ENCODE data around the gene PIGV.
"Not testable (repeated sequence)": the region's sequence is repeated elsewhere in the genome, so short reads cannot be mapped to it uniquely, and the experiment has no call there.

PIGV gene

DNA sequence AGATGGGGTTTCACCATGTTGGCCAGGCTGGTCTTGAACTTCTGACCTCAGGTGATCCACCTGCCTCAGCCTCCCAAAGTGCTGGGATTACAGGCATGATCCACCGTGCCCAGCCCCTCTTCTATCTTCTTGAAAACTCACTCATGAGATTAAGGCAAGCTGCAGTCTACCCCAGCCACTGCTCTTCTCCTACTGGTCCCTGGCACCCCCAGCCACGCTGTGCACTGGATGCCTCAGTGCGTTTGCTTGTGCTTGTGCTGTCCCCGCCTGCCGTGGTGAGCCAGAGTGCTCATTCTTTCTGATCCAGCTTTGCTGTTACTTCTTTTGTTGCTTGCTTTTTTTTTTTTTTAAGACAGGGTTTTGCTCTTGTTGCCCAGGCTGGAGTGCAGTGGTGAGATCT is 49.9 kb downstream of the PIGV start:
- not testable (repeated sequence) for DNase-seq

DNA sequence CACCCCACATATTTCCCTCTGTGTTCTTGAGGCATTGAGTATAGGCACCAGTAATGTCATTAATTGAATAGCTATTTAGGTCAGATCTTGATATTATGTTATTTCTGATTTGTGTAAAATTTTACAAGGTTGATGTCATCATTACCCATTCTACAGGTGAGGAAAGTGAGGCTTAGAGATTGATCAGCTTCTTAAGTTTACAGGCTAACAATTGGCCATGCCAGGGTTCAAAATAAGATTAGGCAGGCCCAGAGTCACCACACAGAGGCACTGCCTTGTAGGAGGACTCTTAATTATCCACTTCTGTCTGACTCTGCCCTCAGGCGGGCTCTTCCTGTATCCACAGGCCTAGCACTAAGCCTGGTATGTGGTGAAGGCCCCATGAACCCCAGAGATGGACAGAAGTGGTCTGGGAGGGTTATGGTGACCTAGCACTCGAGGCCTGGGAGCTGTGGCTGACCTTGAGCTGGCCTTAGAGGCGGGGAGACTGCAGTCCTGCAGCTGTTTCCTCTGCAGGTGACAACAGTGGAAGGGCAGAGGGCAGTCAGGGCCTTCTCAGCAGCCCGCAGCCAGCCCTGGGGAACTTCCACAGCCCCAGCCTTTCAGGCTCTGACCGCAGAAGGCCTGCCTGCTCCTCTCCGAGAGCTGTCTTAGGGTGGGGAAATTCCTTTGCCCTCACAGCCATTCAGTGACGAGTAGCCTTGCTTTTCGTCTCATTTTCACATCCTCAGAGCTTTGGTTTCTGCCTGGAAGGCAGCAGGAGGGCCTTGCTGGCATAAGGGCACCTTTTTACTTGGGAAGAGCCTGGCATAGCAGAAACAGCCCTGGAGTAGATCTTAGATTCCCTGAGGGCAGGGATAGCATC is 51.0 kb downstream of the PIGV start:
- no peak for DNase-seq

DNA sequence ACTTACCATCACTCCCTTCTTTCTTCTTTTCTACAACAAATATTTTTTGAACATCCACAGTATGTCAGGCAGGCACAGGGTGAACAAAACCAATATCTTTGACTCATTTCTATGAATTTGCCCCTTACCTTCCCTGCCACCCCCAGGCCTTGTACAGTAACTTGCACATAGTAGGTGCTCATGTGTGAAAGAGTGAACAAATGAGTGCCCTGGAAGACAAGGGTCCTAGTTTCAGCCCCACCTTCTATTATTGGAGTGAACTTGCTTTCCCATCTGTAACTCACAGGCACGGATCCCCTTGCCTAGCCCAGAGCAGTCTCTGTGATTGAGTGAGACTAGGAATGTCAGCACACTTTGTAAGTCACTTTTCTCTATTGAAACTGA is 51.6 kb downstream of the PIGV start:
- no peak for DNase-seq

DNA sequence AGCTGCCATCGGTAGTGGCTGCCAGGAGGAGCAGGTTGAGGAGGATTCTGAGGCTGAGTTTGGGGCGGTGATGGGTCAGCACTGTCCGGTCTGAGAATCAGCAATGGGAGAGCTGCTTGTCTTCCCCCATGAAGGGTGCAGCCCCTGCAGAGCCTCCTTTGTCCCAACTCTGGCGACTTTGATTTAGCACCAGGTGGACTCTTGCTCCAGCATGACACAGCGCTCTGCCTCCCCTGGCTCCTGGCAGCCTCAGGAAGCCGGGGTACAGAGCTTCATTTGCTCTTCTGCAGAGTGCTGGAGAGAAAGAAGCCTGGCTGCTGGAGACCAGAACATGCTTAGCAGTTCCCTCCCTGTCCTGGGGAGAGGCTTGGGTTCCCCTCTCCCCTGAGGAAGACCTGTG is 52.0 kb downstream of the PIGV start:
- no peak for DNase-seq

DNA sequence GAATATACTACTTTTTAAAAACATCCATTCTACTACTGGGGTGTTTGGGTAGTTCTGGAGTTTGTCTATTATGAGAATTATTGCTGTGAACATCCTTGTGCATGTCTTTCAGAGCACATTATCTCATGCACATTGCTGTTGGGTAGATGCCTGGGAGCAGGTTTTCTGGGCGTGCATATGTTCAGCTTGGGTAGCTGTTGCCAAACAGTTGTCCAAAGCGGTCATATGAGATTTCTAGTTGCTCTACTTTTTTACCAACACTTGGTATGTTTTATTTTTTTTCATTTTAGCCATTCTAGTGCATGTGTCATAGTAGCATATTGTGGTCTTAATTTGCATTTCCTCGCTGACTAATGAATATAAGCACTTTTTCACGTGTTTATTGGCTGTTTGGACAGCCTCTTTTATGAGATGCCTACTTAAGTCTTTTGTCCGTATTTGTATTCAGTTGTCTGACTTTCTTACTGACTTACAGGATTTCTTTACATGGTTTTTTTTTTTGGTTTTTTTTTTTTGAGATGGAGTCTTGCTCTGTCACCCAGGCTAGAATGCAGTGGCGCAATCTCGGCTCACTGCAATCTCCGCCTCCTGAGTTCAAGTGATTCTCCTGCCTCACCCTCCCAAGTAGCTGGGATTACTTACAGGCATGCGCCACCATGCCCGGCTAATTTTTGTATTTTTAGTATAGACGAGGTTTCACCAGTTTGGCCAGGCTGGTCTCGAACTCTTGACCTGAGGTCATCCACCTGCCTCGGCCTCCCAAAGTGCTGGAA is 56.9 kb downstream of the PIGV start:
- DNase-seq = no peak

DNA sequence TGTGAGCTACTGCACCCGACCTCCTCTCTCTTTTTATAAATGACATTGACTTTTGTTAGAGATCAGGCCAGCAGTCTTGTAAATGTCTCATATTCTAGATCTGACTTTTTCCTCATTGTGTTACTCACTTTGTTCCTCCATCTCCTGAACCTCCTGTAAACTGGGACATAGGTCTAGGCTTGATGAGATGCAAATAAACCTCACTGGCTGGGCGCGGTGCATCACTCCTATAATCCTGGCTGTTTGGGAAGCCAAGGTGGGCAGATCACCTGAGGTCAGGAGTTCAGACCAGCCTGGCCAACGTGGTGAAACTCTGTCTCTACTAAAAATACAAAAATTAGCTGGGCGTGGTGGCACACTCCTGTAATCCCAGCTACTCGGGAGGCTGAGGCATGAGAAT is 60.1 kb downstream of the PIGV start:
- DNase-seq = not testable (repeated sequence)

All from DMS153 (cell line).